Activated T-helper 1 cell treated with anti-CD3 and anti-CD28 coated beads, Interleukin-12 subunit alpha, Interleukin-12 subunit beta, Interleukin-2, Interleukin-4 antibody, amounts not matched to agents 30 ng/mL and 10 ng/mL and 1 ng/mL, durations not matched to agents 14 hours and 24 hours and 36 hours (primary cell): ENCODE results near the gene ABHD12B. TPM values are rescaled to one million over a fixed set of nuclear protein-coding genes. Genes with fewer than 3 reads are reported as not detected.
"Not testable (repeated sequence)": the region's sequence is repeated elsewhere in the genome, so short reads cannot be mapped to it uniquely, and the experiment has no call there.

Source experiments
- DNase-seq: peaks from one replicate; pipeline ENCODE4 v3.0.0; 2021; ENCODE audit warnings: low spot score
- H3K27ac Mint-ChIP-seq: one replicate; pipeline ENCODE4 v1.8.0; 2021; ENCODE audit warnings: mild to moderate bottlenecking, mixed read lengths
- H3K27me3 Mint-ChIP-seq: one replicate; pipeline ENCODE4 v1.8.0; 2022; ENCODE audit warnings: mild to moderate bottlenecking, moderate library complexity, mixed read lengths; ENCODE audit not compliant: insufficient read depth
- H3K36me3 Mint-ChIP-seq: one replicate; pipeline ENCODE4 v1.8.0; 2021; ENCODE audit warnings: low read depth, mixed read lengths
- H3K4me1 Mint-ChIP-seq: one replicate; pipeline ENCODE4 v1.8.0; 2021; ENCODE audit warnings: low read depth, mixed read lengths
- H3K4me3 Mint-ChIP-seq: one replicate; pipeline ENCODE4 v1.8.0; 2021; ENCODE audit warnings: mild to moderate bottlenecking, moderate library complexity, mixed read lengths
- H3K9me3 Mint-ChIP-seq: one replicate; pipeline ENCODE4 v1.8.0; 2021; ENCODE audit warnings: mixed read lengths
- intact Hi-C: fragments of 100-400 bp; cut with micrococcal nuclease; formaldehyde crosslinking; loops from one replicate; pipeline ENCODE4 v1.15.1; 2024
- total RNA-seq: library from RNA; stranded (reverse); gene quantifications from 2 replicates; pipeline ENCODE4 v1.2.3, GENCODE V29; 2022

Gene ABHD12B
- total RNA-seq, 1 donor from 2014 or later = not detected

DNA sequence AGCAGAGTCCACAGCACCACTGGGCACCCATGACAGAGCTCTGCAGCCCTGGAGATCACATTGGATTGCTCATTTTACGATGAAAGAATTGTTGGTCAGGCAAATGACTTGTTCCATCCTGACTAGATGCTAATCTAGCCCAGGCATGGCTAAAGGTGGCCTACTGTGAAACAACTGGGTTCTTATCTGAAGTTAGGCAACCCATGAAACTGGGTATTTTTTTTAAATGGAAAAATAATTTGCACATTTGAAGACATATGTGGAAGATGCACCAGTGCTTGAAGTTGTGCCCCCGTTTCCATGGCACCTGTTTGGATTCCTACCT lies 64.1 kb downstream of the ABHD12B start:
- Mint-ChIP-seq H3K27me3 (peaks cover 9% of the 10 kb centered on the region), H3K4me3 (no peak overlapping the region), H3K36me3 (no peaks in the 10 kb centered on the region), H3K27ac (no peak overlapping the region), H3K9me3 (no peaks in the 10 kb centered on the region), H3K4me1 (no peaks in the 10 kb centered on the region)
- intact Hi-C loops = no loop called here
- DNase-seq = no peak

DNA sequence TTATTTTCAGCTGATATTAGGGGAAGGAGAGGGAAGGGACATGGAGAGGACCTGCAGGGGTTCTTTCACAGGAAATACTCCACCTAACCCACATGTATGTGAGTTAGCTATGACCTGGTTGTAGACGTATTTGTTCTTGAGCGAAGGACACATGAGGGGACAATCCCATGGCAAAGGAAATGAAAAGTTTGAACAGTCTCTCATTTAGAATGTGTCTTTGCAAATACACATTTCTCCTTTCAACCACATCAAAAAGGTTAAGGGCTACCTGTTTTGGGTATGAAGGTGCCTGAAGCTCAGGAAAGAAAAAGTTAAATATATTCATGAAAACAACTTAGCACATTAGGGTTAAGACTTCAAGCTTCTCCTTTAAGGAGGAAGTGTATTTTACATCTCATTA lies 65.0 kb downstream of the ABHD12B start:
- no peak overlapping the region for H3K4me3 Mint-ChIP-seq
- H3K9me3 Mint-ChIP-seq = no peaks in the 10 kb centered on the region
- H3K27ac Mint-ChIP-seq = no peak overlapping the region
- intact Hi-C loops = no loop called here
- no peaks in the 10 kb centered on the region for H3K36me3 Mint-ChIP-seq
- H3K27me3 Mint-ChIP-seq = peaks cover 18% of the 10 kb centered on the region
- H3K4me1 Mint-ChIP-seq = no peaks in the 10 kb centered on the region
- DNase-seq = no peak

- Mint-ChIP-seq H3K27me3 (peaks cover 23% of the 10 kb centered on the region), H3K9me3 (no peaks in the 10 kb centered on the region), H3K36me3 (no peaks in the 10 kb centered on the region), H3K4me3 (no peak overlapping the region), H3K27ac (no peak overlapping the region), H3K4me1 (no peaks in the 10 kb centered on the region)
- intact Hi-C loops = no loop called here
- no peak for DNase-seq
Observed at GRCh38 chr14:50937325-50937724, 65.5 kb downstream of the ABHD12B start.

GRCh38 chr14:50937800-50938199 lies 65.9 kb downstream of the ABHD12B start:
- Mint-ChIP-seq H3K4me1 (no peaks in the 10 kb centered on the region), H3K27me3 (peaks cover 27% of the 10 kb centered on the region), H3K27ac (no peak overlapping the region), H3K36me3 (no peaks in the 10 kb centered on the region), H3K9me3 (no peaks in the 10 kb centered on the region), H3K4me3 (no peak overlapping the region)
- DNase-seq = no peak
- intact Hi-C loops = no loop called here

DNA sequence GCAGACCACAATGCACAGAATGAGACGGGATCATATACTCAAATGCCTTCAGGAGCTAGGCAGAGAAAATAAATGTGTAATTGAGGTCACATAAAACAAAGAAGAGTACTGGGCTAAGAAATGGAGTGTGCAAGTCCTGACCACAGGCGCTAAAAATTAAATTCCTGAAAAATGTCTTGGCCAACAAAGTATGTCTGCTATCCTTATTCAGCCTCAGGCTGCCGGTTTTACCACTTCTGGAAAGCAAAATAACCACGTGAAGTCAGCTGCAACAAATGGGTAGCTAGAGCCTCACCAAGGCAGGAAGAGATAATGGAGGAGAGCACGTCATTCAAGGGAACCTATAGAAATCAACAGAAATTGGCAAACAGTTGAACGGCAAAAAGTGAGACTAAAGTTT lies 69.3 kb downstream of the ABHD12B start:
- peaks cover 2% of the 10 kb centered on the region for H3K36me3 Mint-ChIP-seq
- H3K27me3 Mint-ChIP-seq = peaks cover 42% of the 10 kb centered on the region
- intact Hi-C loops = no loop called here
- no peak overlapping the region for H3K4me3 Mint-ChIP-seq
- H3K27ac Mint-ChIP-seq = no peak overlapping the region
- no peak for DNase-seq
- H3K4me1 Mint-ChIP-seq = peaks cover 6% of the 10 kb centered on the region
- H3K9me3 Mint-ChIP-seq = no peaks in the 10 kb centered on the region

- H3K9me3 Mint-ChIP-seq, H3K27ac Mint-ChIP-seq, intact Hi-C loops, DNase-seq, H3K36me3 Mint-ChIP-seq, H3K4me1 Mint-ChIP-seq, H3K4me3 Mint-ChIP-seq: not testable (repeated sequence)
- peaks cover 43% of the 10 kb centered on the region for H3K27me3 Mint-ChIP-seq
Observed at GRCh38 chr14:50941638-50942037, 69.8 kb downstream of the ABHD12B start.

DNA sequence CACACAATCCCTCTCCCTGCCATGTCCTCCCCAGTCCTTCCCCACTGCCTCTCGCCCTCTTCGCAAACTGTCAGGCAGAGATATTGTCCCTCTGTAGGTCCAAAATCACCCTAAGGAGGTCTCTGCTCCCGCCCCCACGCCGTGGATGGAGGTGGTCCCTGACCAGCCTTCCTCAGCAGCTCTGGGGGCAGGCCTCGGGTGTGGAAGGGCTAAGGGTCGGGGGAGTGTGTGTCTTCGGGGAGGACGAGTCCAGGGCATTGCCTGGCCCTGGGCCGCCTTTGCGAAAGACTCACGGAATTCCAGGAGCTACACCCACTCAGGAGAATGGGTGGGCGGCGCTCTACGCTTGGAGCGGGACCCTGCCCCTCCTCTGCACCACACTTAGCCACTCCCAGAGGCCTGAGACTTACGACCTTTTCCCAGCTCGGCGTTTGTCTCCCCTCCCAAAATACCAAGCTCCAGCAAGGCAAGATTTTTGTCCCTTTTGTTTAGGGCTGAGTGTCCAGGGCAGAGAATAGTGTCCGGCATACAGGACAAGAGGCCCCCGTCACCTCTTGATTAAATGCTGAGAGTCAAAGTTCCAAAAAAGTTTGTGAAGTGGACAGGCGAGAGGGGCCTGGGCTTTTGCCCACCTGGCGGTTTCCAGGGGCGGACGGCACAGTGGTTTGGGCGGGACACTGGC lies 71.5 kb downstream of the ABHD12B start:
- Mint-ChIP-seq H3K4me1 (peaks cover 6% of the 10 kb centered on the region), H3K27ac (no peak overlapping the region), H3K4me3 (peak overlapping the region; percentile 62), H3K27me3 (peaks cover 40% of the 10 kb centered on the region), H3K36me3 (peaks cover 2% of the 10 kb centered on the region), H3K9me3 (no peaks in the 10 kb centered on the region)
- intact Hi-C loops = no loop called here
- DNase-seq = no peak

DNA sequence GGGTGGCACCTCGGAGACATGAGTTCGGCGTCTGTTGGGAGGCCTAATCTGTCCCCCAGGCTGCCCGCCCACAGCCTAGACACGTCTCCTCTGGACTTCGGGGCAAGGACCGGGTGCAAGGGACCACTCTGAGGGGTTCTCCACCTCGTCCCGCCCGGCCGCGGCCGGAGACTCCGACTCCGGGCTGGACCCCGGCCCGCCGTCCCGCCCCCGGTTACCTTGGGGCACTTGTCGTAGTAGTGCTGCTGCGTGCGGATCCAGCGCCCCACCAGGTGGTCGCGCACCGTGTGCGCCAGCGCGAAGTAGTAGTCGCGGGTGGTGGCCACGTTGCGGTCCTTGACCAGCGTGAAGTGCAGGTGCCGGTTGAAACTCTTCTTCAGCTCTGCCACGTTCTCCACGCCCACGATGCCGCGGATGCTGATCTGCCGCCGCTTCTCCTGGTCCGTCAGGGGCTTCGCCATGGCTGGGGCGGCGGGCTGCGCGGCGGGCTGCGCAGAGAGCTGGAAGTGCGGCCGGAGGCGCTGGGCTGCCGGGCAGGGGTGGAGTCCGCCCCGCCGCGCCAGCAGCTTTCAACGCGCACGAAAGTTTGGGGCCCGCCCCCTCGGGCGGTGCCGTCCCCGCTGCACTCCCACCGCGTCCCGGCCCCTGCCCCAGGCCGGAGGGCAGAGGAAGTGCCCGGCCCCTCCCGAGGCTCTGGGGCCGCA lies 72.2 kb downstream of the ABHD12B start, which contains the start of gene PYGL:
TSS of gene PYGL (minus strand) at position 541 of the 704 bp plus-strand sequence. CDS start at position 461, 80 bp downstream.
- Mint-ChIP-seq H3K27ac (peak within 1 kb of the TSS; percentile 52), H3K27me3 (peaks cover 40% of the 10 kb centered on the region), H3K9me3 (no peaks in the 10 kb centered on the region), H3K36me3 (peaks cover 2% of the 10 kb centered on the region), H3K4me1 (peaks cover 6% of the 10 kb centered on the region), H3K4me3 (peak within 1 kb of the TSS; percentile 85)
- intact Hi-C loops = no loop called here
- DNase-seq = no peak

- peaks cover 2% of the 10 kb centered on the region for H3K36me3 Mint-ChIP-seq
- H3K27me3 Mint-ChIP-seq = peaks cover 40% of the 10 kb centered on the region
- peak overlapping the region; percentile 52 for H3K27ac Mint-ChIP-seq
- DNase-seq = no peak
- H3K4me1 Mint-ChIP-seq = peaks cover 6% of the 10 kb centered on the region
- no peaks in the 10 kb centered on the region for H3K9me3 Mint-ChIP-seq
- intact Hi-C loops = no loop called here
- H3K4me3 Mint-ChIP-seq = peak overlapping the region; percentile 85
Observed at GRCh38 chr14:50944647-50945413, 73.0 kb downstream of the ABHD12B start.

DNA sequence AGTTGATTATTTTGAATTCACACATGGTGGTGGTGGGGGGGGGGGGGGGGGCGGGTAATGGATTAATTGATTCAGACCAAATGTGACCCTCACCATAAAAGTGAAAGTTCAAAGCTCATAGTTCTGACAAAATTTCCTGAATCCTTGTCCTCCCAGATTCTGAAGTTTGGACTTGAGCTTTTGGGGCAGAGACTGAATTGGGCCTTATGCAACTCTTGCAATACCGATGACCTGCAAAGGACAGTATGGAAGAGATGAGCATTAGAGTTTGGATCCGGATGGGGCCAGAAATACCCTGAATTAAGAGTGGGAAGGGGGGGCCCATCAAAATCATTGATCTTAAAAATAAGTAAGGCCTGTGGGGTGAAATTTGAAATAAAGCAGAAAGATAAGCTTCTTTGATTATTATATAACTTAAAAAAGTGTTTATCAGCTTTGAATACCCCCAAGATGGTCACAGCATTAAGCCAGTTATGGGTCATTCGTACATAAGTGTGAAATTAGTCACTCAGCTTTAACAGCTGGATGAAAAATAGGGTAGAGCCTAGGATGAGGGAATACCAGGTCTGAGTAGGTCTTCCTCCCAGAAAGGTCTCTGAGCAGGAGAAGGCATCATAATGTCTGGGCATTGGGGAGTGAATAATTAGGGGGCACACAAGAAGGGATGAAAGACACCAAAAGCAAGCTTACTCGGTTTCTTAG lies 74.5 kb downstream of the ABHD12B start:
- Mint-ChIP-seq H3K36me3 (peaks cover 2% of the 10 kb centered on the region), H3K27me3 (peaks cover 35% of the 10 kb centered on the region), H3K4me1 (peaks cover 6% of the 10 kb centered on the region), H3K27ac (no peak overlapping the region), H3K4me3 (no peak overlapping the region), H3K9me3 (no peaks in the 10 kb centered on the region)
- intact Hi-C loops = no loop called here
- DNase-seq = no peak

DNA sequence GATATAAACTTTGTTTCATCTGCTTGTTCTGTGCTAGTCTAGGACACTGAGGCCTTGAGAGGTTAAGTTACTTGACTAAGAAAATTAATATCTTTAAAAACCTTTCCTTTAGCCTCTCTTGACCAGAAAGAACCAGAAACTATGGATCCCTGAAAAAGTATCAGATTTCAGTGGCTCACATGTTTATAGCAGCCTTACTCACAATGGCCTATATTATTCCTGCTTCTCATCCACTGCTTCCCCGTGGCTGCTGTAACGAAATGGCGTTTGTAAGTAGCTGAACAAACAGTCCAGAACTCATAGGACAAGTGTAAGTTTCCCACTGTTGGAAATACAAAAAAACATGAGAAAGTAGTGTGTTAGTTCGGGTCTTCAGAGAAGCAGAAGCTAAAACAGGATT lies 75.6 kb downstream of the ABHD12B start:
- peaks cover 6% of the 10 kb centered on the region for H3K4me1 Mint-ChIP-seq
- H3K4me3 Mint-ChIP-seq = no peak overlapping the region
- H3K9me3 Mint-ChIP-seq = no peaks in the 10 kb centered on the region
- H3K36me3 Mint-ChIP-seq = peaks cover 2% of the 10 kb centered on the region
- DNase-seq = no peak
- intact Hi-C loops = no loop called here
- H3K27ac Mint-ChIP-seq = no peak overlapping the region
- H3K27me3 Mint-ChIP-seq = peaks cover 24% of the 10 kb centered on the region

DNA sequence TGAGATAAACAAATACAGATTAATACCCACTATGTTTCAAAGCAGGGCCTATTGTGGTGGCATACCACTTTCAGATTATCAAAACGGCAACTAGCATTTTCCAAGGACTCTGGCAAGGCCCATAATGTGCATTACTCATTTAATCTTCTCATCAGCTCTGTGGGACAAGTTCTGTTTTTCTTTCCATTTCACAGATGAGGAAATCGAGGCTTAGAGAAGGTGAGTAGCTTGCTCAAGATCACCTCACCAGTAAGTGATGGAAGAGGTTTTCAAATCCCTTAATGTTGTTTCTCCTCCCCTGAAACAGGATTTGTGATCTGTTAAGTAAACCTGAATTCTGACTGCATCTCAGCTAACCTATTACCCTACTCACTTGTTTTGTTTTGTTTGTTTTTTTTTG lies 76.4 kb downstream of the ABHD12B start:
- Mint-ChIP-seq H3K9me3 (no peaks in the 10 kb centered on the region), H3K27ac (no peak overlapping the region), H3K4me3 (no peak overlapping the region), H3K27me3 (peaks cover 17% of the 10 kb centered on the region), H3K4me1 (peaks cover 6% of the 10 kb centered on the region), H3K36me3 (peaks cover 2% of the 10 kb centered on the region)
- intact Hi-C loops = no loop called here
- DNase-seq = no peak
